HG03565 (cell line): Measurements from ENCODE around the gene FBXW10B.
"Not testable (repeated sequence)": the region's sequence is repeated elsewhere in the genome, so short reads cannot be mapped to it uniquely, and the experiment has no call there.

Experiments
- ATAC-seq: cut with Tn5 transposase; IDR thresholded peaks from one replicate; pipeline ENCODE4 v1.9.1; 2021; ENCODE audit warnings: mild to moderate bottlenecking, moderate library complexity; ENCODE audit not compliant: unreplicated experiment

FBXW10B gene, protein sequence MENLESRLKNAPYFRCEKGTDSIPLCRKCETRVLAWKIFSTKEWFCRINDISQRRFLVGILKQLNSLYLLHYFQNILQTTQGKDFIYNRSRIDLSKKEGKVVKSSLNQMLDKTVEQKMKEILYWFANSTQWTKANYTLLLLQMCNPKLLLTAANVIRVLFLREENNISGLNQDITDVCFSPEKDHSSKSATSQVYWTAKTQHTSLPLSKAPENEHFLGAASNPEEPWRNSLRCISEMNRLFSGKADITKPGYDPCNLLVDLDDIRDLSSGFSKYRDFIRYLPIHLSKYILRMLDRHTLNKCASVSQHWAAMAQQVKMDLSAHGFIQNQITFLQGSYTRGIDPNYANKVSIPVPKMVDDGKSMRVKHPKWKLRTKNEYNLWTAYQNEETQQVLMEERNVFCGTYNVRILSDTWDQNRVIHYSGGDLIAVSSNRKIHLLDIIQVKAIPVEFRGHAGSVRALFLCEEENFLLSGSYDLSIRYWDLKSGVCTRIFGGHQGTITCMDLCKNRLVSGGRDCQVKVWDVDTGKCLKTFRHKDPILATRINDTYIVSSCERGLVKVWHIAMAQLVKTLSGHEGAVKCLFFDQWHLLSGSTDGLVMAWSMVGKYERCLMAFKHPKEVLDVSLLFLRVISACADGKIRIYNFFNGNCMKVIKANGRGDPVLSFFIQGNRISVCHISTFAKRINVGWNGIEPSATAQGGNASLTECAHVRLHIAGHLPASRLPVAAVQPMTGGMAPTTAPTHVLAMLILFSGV

DNA sequence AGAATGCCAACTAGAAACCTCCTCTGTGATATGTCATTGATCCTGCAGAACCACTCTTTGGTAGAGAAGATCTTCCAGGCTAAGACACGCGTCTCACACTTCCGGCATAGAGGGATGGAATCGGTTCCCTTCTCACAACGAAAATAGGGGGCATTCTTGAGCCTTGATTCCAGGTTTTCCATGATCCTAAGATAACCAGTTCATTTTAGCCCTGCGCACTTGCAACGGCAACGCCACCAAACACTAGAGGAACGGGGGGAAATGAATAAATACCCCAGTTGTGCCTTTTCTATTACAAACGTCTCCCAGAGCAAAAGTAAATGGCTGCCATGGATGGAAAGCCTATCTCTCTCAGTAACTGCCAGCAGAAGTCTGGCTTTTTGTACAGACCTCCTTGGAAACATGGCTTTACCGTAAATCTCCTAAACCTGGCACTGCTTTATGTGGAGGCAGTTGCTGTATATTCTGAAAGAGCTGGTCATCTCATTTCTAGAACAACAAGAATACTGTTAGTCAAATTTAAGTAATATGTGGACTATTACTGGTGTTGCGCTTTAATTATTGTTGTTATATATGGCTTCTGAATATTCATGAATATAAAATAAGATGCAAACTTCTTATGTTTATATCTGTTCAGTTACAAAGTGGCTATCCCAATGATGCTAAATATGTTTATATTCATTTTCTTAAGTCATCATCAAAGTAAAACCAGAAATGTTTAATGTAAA is at the start of gene FBXW10B:
Gene FBXW10B, minus strand, starts transcription at position 374 of the 728 bp plus-strand sequence. Its CDS starts 192 bp downstream, at position 182.
- not testable (repeated sequence) for ATAC-seq

DNA sequence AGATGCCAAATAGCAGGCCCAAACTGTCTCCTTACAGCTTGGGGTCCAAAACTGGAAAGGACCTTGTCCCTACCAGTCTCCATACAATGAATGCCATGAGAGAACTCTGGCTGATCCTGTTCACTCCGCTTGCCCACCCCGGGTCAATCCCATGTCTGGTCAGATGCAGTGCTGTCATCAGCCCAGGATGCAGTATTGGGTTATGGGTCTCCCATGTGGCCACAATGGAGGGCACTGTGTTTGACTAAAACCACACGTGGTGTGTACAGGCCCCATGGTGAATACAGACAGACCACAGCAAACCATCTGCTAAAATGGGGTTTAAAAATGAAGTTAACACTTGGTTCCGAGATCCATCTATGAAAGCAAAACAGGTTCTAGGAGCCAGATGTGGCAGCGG is 44.2 kb upstream of the FBXW10B start:
- no peak for ATAC-seq

GRCh38 chr17:15663176-15663575 is 43.7 kb upstream of the FBXW10B start:
- ATAC-seq, result no peak

DNA sequence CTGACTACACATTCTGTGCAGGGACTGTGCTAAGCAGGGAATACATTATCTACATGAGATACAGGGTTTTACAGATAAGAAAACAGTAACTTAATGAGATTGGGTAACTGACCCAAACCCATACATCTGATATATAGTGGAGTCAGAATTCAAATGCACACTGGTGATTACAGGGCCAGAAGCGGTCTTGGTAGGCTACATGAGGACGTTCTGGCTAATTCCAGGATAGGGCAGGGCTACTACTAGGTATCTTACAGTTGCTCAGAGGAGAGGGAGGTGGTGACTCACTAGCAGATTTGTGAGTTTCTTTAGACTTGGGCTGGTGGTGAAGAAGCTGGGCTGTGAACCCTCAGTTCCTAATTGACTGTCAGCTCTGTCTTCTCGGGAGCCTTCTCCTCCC is 43.2 kb upstream of the FBXW10B start:
- no peak for ATAC-seq

DNA sequence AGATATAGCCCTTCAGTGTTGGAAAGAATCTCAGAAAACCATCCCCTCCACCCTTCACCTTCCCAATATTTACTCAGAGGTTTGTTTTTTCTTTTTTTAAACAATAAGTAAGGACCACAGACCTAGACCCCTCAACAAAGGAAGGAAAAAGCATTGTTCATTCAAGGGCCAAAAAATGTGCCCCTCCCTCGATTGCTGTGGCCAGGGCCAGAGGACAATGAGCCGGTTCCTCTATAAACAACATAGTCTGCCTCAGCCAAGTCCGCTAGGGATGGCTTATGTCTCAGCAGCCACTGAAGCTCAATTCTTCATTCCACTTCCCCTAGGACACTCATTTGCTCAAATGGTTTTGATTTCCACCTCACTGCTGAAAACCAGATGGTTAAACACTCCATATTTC is 40.6 kb upstream of the FBXW10B start:
- no peak for ATAC-seq

DNA sequence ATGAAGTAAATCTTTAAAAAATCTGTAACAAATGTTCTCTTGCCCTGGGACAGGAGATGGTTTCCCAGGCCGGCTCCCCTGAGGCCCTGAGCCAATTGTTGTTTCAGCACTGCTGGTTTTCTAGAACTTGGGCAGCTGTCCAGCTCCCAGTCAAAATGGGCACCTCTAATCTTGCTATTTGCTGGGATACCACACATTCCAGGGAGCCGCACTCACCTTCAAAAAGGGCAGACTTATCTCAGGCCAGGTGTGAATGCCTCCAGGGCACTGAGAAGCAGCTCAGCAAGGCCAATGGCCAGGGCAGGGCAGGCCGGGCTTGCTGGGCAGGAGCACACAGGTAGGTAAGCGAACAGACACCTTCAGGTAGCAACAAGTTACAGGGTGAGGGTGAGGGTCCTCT is 40.2 kb upstream of the FBXW10B start:
- ATAC-seq, result no peak

- ATAC-seq, result no peak
Measured at GRCh38 chr17:15659236-15659635, 39.7 kb upstream of the FBXW10B start.

DNA sequence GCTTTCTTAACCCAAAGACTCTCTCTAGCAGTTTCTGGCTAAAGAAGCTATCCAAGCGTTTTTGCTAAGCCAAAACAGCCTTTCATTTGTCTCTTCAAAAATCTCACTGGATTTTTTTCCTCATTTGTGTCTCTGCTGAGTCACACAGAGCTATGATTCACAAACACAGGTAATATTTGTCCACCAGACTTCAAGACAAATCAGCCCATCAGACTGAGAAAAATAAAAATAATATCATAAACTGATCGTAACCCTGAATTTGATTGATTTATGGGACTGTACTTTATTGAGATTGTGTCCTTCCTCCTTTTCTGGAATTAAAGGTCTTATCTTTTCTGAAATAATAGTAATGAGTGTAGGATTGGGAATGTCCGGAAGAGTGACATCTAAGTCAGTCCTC is 38.8 kb upstream of the FBXW10B start:
- ATAC-seq, result no peak

GRCh38 chr17:15657868-15658267 is 38.4 kb upstream of the FBXW10B start:
- ATAC-seq, result no peak

DNA sequence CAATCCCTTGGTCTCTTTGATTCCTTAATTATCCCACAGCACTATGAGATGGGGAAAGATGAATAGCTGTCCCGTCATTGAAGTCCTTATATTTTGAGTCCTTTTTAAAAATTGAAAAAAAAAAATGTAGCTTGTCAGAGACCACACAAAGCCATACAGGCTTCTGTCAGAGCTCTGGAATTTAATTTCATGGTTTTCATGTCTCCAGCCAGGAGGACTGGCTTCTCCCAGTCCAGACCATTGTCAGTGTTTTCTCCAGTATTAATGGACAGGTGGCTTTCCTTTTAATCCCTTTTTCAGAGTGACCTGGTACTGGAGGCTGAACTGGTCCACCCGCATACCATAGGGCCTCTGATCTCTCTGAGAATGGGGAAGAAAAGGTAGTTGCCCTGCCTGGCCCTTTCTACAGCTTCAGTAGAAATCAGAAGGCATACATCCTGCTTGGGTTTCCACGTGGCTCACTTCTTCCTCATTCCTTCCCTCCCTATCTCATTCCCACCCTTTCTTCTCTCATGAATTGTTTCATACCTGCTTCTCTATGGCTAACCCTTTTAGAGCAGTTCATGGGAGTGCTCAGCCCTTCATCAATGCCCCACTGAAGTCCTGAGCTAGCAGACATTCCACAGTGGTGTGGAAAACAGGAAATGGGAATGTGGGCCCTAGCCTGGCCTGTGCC is 35.5 kb upstream of the FBXW10B start:
- ATAC-seq, result no peak

GRCh38 chr17:15654401-15654800 is 34.9 kb upstream of the FBXW10B start:
- not testable (repeated sequence) for ATAC-seq

- ATAC-seq, result no peak
Measured at GRCh38 chr17:15652960-15653359, 33.5 kb upstream of the FBXW10B start.

- peak; percentile 72 for ATAC-seq
Measured at GRCh38 chr17:15651583-15652110, 32.1 kb upstream of the FBXW10B start.

DNA sequence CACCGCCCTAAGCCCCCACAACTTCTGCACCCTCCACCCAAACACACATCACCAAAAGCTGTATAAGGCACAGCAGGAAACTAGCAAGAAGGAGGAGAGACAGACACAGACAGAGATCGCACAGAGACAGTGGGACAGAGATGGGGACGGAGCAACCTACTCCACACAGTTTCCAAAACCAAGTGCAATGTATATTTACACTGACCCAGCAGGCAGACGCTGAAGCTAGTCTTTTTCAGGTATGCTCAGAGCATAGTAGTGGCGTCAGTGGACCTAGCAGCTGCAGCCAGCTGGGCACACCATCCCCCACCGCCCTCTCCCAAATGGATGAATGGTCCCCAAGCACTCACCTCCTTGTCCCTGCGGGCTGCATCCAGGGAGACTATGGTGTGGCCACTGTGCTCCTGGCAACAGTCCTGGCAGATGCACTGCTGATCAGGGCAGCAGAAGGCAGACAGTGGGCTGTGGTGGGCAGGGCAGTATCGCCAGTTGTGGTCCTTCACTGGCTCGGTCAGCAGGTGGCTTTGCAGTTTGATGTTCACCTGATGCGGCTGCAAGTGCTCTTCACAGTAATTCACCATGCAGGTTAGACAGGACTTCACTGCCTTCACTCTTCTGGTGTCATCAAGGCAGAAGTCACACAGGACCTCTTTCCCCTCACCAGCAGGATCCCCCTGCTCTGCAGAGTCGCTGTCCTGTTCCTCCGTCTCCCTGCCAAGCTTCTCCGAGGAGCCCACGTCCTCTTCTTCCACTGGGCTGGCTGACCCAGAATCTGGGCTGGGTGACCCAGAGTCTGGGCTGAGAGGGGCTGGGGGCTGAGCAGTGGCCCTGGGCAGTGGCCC is 31.5 kb upstream of the FBXW10B start:
- no peak for ATAC-seq

DNA sequence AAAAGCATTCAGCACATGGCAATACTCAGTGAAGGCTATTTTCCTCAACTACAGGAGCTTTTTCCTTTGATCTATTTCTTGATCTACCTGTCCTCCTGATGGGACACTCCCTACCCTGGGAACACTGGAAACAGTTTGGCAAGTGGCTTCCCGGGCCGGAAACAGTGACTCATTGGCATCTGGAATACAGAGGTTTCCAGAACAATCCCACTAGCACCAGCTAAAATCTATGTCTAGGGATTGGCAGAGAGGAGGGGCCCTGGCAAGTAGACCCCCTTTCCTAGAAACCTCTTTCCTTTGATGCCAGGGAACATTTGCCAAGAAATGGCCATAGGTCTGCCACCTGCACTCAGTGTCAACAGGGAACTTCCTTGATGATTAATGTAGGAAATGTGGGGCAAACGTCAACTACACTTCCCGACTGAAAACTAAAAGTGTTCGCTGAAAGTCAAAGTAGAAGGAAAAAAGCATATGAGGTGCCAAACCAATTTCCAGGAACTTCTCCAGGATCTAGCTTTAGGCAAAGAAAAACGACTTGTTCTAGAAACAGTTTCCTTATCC is 30.4 kb upstream of the FBXW10B start:
- no peak for ATAC-seq

DNA sequence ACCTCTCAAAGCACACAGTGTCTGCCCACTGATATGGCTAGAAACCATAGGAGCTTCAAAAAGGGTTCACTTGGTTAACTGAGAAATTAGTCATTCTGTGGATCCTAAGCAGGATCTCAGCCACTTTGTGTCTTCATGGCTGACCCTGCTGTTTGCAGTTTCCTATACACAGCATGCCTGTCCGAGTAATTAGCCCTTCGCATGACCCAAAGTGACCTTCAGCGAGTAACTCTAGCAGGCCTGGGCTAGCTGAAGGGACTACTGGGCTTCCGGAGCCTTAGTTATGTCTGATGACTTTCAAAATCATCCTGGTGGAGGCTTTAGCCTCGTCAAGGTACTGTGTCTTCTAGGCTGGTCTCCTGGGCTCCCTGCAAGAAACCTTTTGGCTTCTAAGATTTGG is 28.9 kb upstream of the FBXW10B start:
- no peak for ATAC-seq

DNA sequence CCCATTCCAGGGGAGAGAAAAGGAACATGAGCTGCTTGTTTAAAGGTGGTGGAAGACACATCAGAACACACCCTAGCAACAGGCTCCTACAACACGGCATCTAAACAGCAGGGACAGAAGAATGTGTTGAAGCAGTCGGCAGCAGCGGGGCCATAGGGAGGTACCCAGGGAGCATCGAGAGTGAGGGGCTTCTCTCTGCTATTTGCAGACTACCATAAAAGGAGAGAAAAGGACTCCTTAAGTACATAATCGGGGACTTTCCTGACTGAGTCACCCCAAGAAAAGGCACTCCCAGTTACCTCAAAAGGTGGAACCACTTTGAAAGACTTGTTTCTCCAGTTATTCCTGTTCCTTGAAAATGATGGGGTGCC is 26.4 kb upstream of the FBXW10B start:
- ATAC-seq, result not testable (repeated sequence)

GRCh38 chr17:15645099-15645941 is 25.8 kb upstream of the FBXW10B start:
- ATAC-seq, result not testable (repeated sequence)
